BE2C (cell line): ENCODE data around the gene PACRG.

Experiments
- DNase-seq: peaks from one replicate; pipeline ENCODE4 v3.0.0-alpha.2; 2020
- H3K27me3 ChIP-seq: fragments of 250-450 bp; sonication (Bioruptor Pico); 2 replicates; pipeline ENCODE4 v1.5.1; 2020; ENCODE audit warnings: mild to moderate bottlenecking
- H3K36me3 ChIP-seq: fragments of 250-450 bp; sonication (Bioruptor Pico); 2 replicates; pipeline ENCODE4 v1.5.1; 2020; ENCODE audit warnings: mild to moderate bottlenecking
- H3K4me1 ChIP-seq: fragments of 250-450 bp; sonication (Bioruptor Pico); 2 replicates; pipeline ENCODE4 v1.5.1; 2020
- H3K4me3 ChIP-seq: 2 replicates; pipeline ENCODE4 v1.5.1; 2011; ENCODE audit warnings: low read depth, low read length
- H3K9me3 ChIP-seq: fragments of 250-450 bp; sonication (Bioruptor Pico); 2 replicates; pipeline ENCODE4 v1.5.1; 2020
- CTCF ChIP-seq: IDR thresholded peaks from 2 replicates; pipeline ENCODE4 v1.5.1; 2012; ENCODE audit warnings: mild to moderate bottlenecking, low read depth, low read length

PACRG gene

GRCh38 chr6:163133017-163133416 lies 405.2 kb downstream of the PACRG start:
- Histone ChIP-seq H3K9me3 (no peaks in the 10 kb centered on the region), H3K4me3 (no peak overlapping the region), H3K36me3 (no peaks in the 10 kb centered on the region), H3K27me3 (no peaks in the 10 kb centered on the region), H3K4me1 (peaks cover 5% of the 10 kb centered on the region; the same call in 1 of the 2 replicates)
- TF ChIP-seq CTCF = no peak
- no peak for DNase-seq

DNA sequence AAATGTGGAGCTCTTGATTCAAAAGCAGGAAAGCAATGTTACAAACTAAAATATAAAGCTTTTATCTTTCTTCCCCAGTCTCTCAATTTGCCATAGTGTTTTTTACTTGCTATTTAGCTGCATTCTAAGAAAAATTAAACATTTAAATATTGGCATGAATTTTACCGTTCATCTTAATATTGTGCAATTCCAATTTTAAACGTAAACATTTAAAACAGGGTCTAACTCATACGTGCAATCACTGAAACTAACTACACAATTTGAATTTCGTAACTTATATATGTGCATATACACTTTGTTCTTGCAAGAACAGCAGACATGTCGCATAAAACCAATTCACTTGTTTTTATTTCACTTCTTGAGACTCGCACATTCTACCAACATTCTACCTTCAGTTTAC lies 405.9 kb downstream of the PACRG start:
- H3K36me3 ChIP-seq = no peaks in the 10 kb centered on the region
- H3K4me3 ChIP-seq = no peak overlapping the region
- no peak for DNase-seq
- peaks cover 5% of the 10 kb centered on the region; the same call in 1 of the 2 replicates for H3K4me1 ChIP-seq
- TF ChIP-seq CTCF = no peak
- no peaks in the 10 kb centered on the region for H3K27me3 ChIP-seq
- H3K9me3 ChIP-seq = no peaks in the 10 kb centered on the region

- no peak for TF ChIP-seq CTCF
- Histone ChIP-seq H3K4me3 (no peak overlapping the region), H3K36me3 (no peaks in the 10 kb centered on the region), H3K9me3 (no peaks in the 10 kb centered on the region), H3K27me3 (no peaks in the 10 kb centered on the region), H3K4me1 (no peaks in the 10 kb centered on the region)
- no peak for DNase-seq
These were observed 409.1 kb downstream of the PACRG start for GRCh38 chr6:163136681-163137397.

DNA sequence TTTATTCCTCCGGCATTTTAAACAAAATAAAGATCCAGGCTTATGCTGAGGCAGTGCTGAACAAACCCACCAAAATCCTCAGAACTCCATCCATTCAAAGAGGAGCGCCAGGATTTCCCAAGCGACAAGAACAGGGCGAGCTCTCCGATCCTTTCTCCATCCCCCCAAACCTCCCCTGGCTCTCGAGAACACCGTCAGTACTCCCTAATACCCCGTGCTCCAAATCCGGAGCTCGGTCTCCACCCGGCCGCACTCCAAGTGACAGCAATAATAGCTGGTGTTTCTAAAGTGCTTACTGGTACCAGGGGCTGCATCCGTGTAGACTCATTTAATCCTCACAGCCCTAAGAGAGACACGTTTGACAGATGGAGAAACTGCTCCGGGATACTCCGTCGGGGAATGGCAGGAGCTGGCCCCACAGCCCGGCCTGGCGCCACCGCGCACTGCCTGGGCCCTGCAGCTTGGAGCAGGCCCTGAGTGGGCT lies 409.7 kb downstream of the PACRG start:
- TF ChIP-seq CTCF = no peak
- Histone ChIP-seq H3K4me3 (no peak overlapping the region), H3K4me1 (no peaks in the 10 kb centered on the region), H3K36me3 (no peaks in the 10 kb centered on the region), H3K27me3 (no peaks in the 10 kb centered on the region), H3K9me3 (no peaks in the 10 kb centered on the region)
- DNase-seq = no peak

- Histone ChIP-seq H3K4me3 (no peak overlapping the region), H3K36me3 (no peaks in the 10 kb centered on the region), H3K9me3 (no peaks in the 10 kb centered on the region), H3K4me1 (no peaks in the 10 kb centered on the region), H3K27me3 (no peaks in the 10 kb centered on the region)
- DNase-seq = no peak
- TF ChIP-seq CTCF = no peak
These were observed 418.3 kb downstream of the PACRG start for GRCh38 chr6:163146036-163146435.

GRCh38 chr6:163147994-163148393 lies 420.2 kb downstream of the PACRG start:
- Histone ChIP-seq H3K4me1 (no peaks in the 10 kb centered on the region), H3K9me3 (no peaks in the 10 kb centered on the region), H3K27me3 (no peaks in the 10 kb centered on the region), H3K4me3 (no peak overlapping the region), H3K36me3 (no peaks in the 10 kb centered on the region)
- no peak; the same call in 1 of the 2 replicates for TF ChIP-seq CTCF
- DNase-seq = no peak
